HG03457 (cell line): ENCODE results near the gene AGK.
"Not testable (repeated sequence)": the region's sequence is repeated elsewhere in the genome, so short reads cannot be mapped to it uniquely, and the experiment has no call there.

ENCODE experiments used
- ATAC-seq: cut with Tn5 transposase; IDR thresholded peaks from one replicate; pipeline ENCODE4 v1.9.1; 2021; ENCODE audit warnings: moderate number of reproducible peaks; ENCODE audit not compliant: unreplicated experiment

AGK gene

GRCh38 chr7:141641876-141642275 is 90.7 kb downstream of the AGK start:
- ATAC-seq, result no peak

- no peak for ATAC-seq
Measured at GRCh38 chr7:141645188-141645587, 94.0 kb downstream of the AGK start.

- ATAC-seq, result no peak
Measured at GRCh38 chr7:141646826-141647480, 95.7 kb downstream of the AGK start.

- not testable (repeated sequence) for ATAC-seq
Measured at GRCh38 chr7:141647701-141648100, 96.5 kb downstream of the AGK start.

- ATAC-seq, result no peak
Measured at GRCh38 chr7:141648276-141649114, 97.3 kb downstream of the AGK start.

GRCh38 chr7:141649137-141649864 is 98.1 kb downstream of the AGK start:
- ATAC-seq, result peak; percentile 44

- ATAC-seq, result no peak
Measured at GRCh38 chr7:141649865-141650634, 98.8 kb downstream of the AGK start.

GRCh38 chr7:141651417-141651816 is 100.2 kb downstream of the AGK start:
- ATAC-seq, result no peak

- ATAC-seq, result no peak
Measured at GRCh38 chr7:141652691-141653090, 101.5 kb downstream of the AGK start.

GRCh38 chr7:141654551-141654950 is 103.3 kb downstream of the AGK start:
- ATAC-seq, result peak; percentile 84

GRCh38 chr7:141659501-141659900 is 108.3 kb downstream of the AGK start:
- no peak for ATAC-seq

GRCh38 chr7:141660259-141660658 is 109.0 kb downstream of the AGK start:
- no peak for ATAC-seq

GRCh38 chr7:141663081-141663849 is 112.1 kb downstream of the AGK start:
- no peak for ATAC-seq

GRCh38 chr7:141664450-141664849 is 113.2 kb downstream of the AGK start:
- no peak for ATAC-seq

- no peak for ATAC-seq
Measured at GRCh38 chr7:141665208-141666035, 114.2 kb downstream of the AGK start.

- ATAC-seq, result no peak
Measured at GRCh38 chr7:141666071-141666470, 114.9 kb downstream of the AGK start.

- no peak for ATAC-seq
Measured at GRCh38 chr7:141668853-141669252, 117.6 kb downstream of the AGK start.

- no peak for ATAC-seq
Measured at GRCh38 chr7:141671705-141672496, 120.7 kb downstream of the AGK start.

- no peak for ATAC-seq
Measured at GRCh38 chr7:141673346-141673745, 122.1 kb downstream of the AGK start.
